ENCODE results near the gene FOXN3.
A peak's percentile ranks its signal among the peaks of the same experiment; 100 is the strongest.

Gene FOXN3

DNA sequence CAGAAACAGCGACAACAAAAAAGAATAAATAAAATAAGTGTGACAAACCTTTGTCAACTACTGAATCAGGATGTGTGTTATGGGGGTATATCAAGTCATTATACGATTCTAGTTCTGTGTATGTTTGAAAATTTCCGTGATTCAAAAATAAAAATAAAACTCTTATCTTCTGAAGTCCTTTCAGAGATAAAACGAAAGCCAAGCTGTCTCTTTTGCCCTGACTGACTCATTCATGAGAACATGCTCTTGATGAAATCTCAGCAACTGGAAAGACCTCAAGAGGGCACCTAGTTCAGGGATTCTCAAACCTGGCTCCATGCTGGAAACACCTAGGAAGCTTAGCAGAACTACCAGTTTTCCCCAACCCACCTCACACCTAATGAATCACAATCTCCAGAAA is 9.2 kb downstream of the FOXN3 start:
- no peak for DNase-seq

GRCh38 chr14:89406941-89407340 is 10.1 kb downstream of the FOXN3 start:
- DNase-seq: no peak

DNA sequence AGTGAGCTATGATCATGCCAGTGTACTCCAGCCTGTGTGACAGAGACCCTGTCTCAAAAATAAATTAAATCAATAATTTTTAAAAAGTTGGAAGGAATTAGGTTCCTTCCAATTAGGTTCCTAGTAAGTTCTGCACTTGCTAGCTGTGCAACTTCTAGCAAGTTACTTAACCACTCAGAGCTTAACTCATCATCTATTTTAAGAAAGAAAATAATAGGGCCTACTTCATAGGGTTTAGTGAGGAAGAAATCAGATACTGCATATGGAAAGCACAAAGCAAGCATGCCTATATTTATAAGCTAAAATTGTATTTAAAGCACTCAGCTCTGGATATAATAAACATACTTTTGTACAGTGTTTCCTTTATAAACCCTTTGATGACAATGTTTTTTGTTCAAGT is 10.7 kb downstream of the FOXN3 start:
- no peak for DNase-seq

- DNase-seq: no peak
These were observed 11.3 kb downstream of the FOXN3 start for GRCh38 chr14:89405712-89406111.

- no peak for DNase-seq
These were observed 14.7 kb downstream of the FOXN3 start for GRCh38 chr14:89402363-89402762.

DNA sequence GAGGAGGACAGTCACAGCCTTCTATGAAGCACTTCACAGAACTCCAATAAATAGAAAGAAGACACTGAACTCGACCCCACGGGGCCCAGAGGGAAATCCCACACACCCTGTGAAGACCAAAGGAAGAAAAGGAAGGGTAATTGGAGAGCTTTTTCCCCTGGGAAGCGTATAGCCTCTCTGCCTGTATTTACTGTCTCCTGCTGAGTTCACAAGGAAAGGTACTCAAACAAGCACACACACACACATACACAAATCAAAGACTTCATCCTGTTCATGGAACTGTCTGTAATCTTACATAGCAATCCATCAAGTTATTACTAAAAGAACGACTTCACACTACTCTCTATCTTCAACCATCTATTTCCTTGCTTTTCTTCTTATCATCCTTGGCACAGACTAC is 15.3 kb downstream of the FOXN3 start:
- no peak for DNase-seq

DNA sequence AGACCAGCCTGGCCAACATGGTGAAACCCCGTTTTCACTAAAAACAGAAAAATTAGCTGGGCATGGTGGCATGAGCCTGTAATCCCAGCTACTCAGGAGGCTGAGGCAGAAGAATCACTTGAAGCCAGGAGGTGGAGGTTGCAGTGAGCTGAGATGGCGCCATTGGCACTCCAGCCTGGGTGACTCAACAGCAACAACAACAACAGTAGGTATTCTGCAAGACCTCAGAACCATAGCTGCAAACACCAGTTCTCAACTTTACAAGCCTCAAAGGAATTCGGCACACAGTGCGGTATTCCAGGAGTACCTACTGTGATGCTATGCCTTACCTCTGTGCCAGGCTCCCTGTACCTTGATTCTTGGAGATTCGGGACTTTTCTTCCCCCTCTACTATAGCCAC is 15.8 kb downstream of the FOXN3 start:
- DNase-seq: no peak

DNA sequence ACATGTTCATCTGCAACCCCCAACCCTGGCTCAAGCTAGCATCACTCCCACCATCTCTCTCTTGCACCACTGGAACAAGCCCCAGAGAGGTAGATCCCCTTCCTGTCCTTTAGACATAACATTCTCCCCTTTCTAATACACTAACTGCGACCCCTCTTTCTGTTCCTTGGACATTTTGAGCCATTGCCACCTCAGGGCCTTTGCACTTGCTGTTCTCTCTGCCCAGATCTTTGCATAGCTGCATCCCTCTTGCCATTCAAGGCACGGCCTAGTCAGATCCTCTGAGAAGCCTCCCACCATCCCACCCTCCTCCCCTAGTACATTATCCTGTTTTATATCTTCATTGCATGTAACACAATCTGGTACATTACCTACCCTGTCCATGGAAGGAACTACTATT is 16.5 kb downstream of the FOXN3 start:
- DNase-seq: no peak

GRCh38 chr14:89399594-89400068 is 17.4 kb downstream of the FOXN3 start:
- DNase-seq: peak; percentile 85

- no peak for DNase-seq
These were observed 17.9 kb downstream of the FOXN3 start for GRCh38 chr14:89399157-89399556.

- no peak for DNase-seq
These were observed 19.3 kb downstream of the FOXN3 start for GRCh38 chr14:89397569-89398230.

GRCh38 chr14:89394972-89395371 is 22.1 kb downstream of the FOXN3 start:
- DNase-seq: no peak

GRCh38 chr14:89393222-89393745 is 23.7 kb downstream of the FOXN3 start:
- no peak for DNase-seq

- no peak for DNase-seq
These were observed 24.9 kb downstream of the FOXN3 start for GRCh38 chr14:89392181-89392580.

DNA sequence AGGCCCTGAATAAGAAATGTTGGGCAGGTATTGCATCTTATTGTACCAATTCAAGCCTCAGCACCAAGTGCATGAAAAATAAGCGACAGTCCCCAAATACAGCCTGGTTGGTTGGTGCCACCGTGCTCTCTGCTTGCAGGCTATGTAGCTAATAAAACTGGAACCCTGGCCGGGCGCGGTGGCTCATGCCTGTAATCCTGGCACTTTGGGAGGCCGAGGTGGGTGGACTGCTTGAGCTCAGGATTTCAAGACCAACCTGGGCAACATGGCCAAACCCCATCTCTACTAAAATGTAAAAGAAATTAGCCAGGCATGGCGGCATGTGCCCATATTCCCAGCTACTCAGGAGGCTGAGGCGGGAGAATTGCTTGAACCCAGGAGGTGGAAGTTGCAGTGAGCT is 25.5 kb downstream of the FOXN3 start:
- no peak for DNase-seq

DNA sequence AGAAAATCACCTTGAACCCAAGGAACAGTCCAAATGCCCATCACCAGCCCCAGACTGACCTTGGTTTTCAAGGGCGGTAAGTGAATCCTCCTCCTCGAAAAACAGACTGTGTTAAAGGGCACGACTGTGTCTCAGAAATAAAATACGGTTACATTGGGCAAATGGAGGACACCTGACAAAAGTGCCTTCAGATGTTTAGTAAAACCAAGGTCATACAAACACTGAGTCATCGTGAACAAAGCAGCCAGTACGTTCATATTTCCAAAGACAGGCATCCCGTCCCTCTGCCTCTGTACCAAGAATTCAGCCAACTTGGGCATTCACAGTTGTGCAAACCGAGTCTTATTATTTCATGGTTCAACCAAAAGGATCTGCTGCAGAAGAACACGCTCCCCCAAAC is 25.9 kb downstream of the FOXN3 start:
- no peak for DNase-seq

DNA sequence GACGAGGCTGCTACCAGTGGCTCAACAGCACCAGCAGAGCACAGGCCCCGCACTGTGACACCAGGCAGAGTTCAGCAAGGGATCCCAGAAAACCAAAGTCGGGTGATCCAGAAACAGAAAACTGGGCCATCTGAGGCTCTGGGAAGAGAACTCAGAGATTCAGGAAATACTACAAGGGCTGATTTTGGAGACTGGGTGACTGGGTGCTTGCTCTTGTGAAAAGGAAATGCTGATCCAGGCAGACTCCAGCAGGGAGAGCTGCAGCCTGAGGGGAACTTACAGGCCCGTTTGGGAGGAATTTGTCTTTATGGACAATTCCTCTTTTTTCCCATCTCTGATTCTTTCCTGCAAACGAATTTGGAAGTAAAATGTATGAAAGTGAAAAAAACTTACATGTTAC is 28.2 kb downstream of the FOXN3 start:
- no peak for DNase-seq

GRCh38 chr14:89387922-89388685 is 28.9 kb downstream of the FOXN3 start:
- no peak for DNase-seq

- no peak for DNase-seq
These were observed 30.7 kb downstream of the FOXN3 start for GRCh38 chr14:89386212-89386886.

DNA sequence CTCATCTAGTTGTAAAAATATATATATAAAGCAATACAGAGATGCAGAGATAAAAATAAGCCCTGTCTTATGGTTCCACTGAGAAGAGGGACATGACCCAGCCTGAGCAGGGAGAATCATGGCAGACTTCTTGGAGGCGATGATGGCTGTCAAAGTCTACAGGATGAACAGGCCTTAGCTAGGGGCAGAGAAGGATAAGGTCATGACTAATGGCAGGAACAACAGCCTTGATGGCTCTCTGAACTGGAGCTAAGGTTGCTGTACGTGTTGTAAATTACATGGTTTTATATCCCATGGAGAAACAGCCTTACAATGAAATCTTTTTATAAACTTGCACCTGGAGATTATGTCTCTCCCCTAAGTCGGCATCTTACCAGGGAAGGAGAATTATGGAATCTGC is 32.4 kb downstream of the FOXN3 start:
- no peak for DNase-seq

DNA sequence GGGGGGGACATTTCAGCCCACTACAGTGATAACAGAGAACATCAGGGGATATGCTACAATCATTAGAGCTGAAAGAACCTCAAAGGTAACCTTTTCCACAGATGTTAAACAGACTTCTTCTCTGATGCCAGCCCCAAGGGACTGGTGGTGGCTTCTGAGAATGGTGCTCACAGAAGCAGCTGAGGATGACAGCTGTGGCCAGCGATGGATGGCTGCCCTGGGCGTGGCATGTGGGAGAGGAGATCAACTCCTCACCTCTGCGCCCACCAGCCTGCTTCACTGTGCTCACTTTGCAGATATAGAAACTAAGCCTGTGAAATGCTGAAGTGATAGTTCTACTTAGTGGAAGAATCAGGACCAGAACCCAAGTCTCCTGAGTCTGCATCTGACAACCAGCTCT is 33.0 kb downstream of the FOXN3 start:
- DNase-seq: no peak

GRCh38 chr14:89382901-89383845 is 33.9 kb downstream of the FOXN3 start:
- DNase-seq: no peak

DNA sequence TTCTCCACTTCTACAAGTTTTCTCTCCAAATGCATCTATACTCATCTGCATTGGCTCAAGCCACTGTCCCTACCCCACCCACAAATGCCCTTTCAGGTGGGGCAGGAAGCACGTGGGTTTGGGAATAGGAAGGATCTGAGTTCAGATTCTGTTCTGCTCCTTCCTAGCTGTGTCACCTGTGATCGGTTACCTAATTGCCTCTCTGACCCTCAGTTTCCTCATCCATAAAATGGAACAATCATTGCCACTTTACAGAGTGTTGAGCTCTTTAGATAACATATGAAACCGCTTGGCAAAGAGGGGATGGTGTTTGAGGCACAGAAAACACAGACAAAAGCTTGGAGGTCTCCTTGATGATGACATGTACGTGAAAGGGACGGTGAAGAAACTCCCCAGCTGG is 34.5 kb downstream of the FOXN3 start:
- no peak for DNase-seq

Data from NCI-H1417 treated with DMSO at 0.1 percent for 48 hours (cell line).